DND-41 (cell line): Measurements from ENCODE around the gene DYNC1H1.

Source experiments
- ATAC-seq: fragments of 200-7000 bp; cut with Tn5 transposase; 3 replicates; pipeline ENCODE4 v1.9.1; 2021; ENCODE audit warnings: low read depth; ENCODE audit not compliant: insufficient read depth
- DNase-seq: peaks from one replicate; pipeline ENCODE4 v3.0.0-alpha.2; 2020
- H2AFZ ChIP-seq: 2 replicates; pipeline ENCODE4 v1.6.0; 2012; ENCODE audit warnings: low read depth, low read length
- H3K27ac ChIP-seq: 2 replicates; pipeline ENCODE4 v1.5.1; 2012; ENCODE audit warnings: low read length, inconsistent platforms
- H3K27me3 ChIP-seq: fragments of 200-600 bp; sonication (generic); 2 replicates; pipeline ENCODE4 v1.6.0; 2012; ENCODE audit warnings: low read length, mild to moderate bottlenecking, inconsistent platforms; ENCODE audit not compliant: insufficient read depth, poor library complexity
- H3K36me3 ChIP-seq: 2 replicates; pipeline ENCODE4 v1.5.1; 2012; ENCODE audit warnings: low read length, inconsistent platforms; ENCODE audit not compliant: insufficient read depth
- H3K4me1 ChIP-seq: 2 replicates; pipeline ENCODE4 v1.5.1; 2012; ENCODE audit warnings: mild to moderate bottlenecking, low read length; ENCODE audit not compliant: insufficient read depth
- H3K4me2 ChIP-seq: 2 replicates; pipeline ENCODE4 v1.6.0; 2012; ENCODE audit warnings: mild to moderate bottlenecking, moderate library complexity, low read length, inconsistent platforms; ENCODE audit not compliant: insufficient read depth
- H3K4me3 ChIP-seq, 2 experiments: fragments of 200-600 bp in 1 of 2; shearing (Covaris generic) in 1 of 2; 2 replicates each; pipeline ENCODE4 v1.5.1; 2012 to 2016; ENCODE audit warnings: inconsistent platforms in 2 of 2, low read length in 2 of 2, mild to moderate bottlenecking in 2 of 2, low read depth in 1 of 2, moderate library complexity in 1 of 2
- H3K79me2 ChIP-seq: 2 replicates; pipeline ENCODE4 v1.6.0; 2012; ENCODE audit warnings: low read length, inconsistent platforms; ENCODE audit not compliant: insufficient read depth
- H3K9ac ChIP-seq: 2 replicates; pipeline ENCODE4 v1.6.0; 2012; ENCODE audit warnings: low read depth, mild to moderate bottlenecking, inconsistent platforms, low read length, moderate library complexity
- H3K9me3 ChIP-seq: 2 replicates; pipeline ENCODE4 v1.5.1; 2012; ENCODE audit warnings: low read length, moderate library complexity, mild to moderate bottlenecking, inconsistent platforms; ENCODE audit not compliant: insufficient read depth, severe bottlenecking
- H4K20me1 ChIP-seq: 2 replicates; pipeline ENCODE4 v1.6.0; 2012; ENCODE audit warnings: low read length; ENCODE audit not compliant: insufficient read depth
- EZH2 ChIP-seq: IDR thresholded peaks from 3 replicates; pipeline ENCODE4 v1.6.1; 2012; ENCODE audit warnings: borderline replicate concordance, low read depth, mild to moderate bottlenecking, moderate library complexity, low read length, inconsistent platforms; ENCODE audit not compliant: severe bottlenecking
- TF ChIP-seq, protein P1 (sequence below): IDR thresholded peaks from 2 replicates; pipeline ENCODE4 v1.5.1; 2012; ENCODE audit warnings: borderline replicate concordance, low read length, moderate library complexity, mild to moderate bottlenecking; ENCODE audit not compliant: poor library complexity, severe bottlenecking; ENCODE audit errors: extremely low read depth

DYNC1H1 gene

DNA sequence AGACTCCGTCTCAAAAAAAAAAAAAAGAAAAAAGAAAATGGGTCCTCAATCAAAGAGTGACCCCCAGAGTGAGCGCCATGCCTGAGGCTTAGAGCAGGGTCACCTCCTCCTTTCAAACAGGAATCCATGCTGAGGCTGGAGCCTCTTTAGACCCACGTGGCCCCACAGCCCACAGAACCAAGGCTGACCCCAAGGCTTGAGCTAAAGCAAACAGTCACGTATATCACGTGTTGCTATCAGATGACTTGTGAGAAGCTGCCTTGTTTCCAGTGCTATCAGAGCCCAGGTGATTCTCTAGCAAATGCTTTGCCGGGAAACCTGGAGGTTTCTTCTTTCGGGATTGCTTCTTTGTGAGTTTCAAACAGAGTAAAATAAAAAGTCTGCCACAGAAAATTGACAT lies 31.7 kb upstream of the DYNC1H1 start:
- Histone ChIP-seq H3K27me3 (no peaks in the 10 kb centered on the region), H2AFZ (no peak overlapping the region), H3K4me2 (no peak overlapping the region), H3K9me3 (no peaks in the 10 kb centered on the region), H3K4me3 (no peak overlapping the region), H3K79me2 (no peaks in the 10 kb centered on the region), H4K20me1 (no peaks in the 10 kb centered on the region), H3K9ac (no peak overlapping the region), H3K36me3 (no peaks in the 10 kb centered on the region; the same call in 1 of the 2 replicates), H3K27ac (no peak overlapping the region), H3K4me1 (no peaks in the 10 kb centered on the region)
- DNase-seq, result no peak
- no peak for TF ChIP-seq EZH2
- TF ChIP-seq, protein P1, sequence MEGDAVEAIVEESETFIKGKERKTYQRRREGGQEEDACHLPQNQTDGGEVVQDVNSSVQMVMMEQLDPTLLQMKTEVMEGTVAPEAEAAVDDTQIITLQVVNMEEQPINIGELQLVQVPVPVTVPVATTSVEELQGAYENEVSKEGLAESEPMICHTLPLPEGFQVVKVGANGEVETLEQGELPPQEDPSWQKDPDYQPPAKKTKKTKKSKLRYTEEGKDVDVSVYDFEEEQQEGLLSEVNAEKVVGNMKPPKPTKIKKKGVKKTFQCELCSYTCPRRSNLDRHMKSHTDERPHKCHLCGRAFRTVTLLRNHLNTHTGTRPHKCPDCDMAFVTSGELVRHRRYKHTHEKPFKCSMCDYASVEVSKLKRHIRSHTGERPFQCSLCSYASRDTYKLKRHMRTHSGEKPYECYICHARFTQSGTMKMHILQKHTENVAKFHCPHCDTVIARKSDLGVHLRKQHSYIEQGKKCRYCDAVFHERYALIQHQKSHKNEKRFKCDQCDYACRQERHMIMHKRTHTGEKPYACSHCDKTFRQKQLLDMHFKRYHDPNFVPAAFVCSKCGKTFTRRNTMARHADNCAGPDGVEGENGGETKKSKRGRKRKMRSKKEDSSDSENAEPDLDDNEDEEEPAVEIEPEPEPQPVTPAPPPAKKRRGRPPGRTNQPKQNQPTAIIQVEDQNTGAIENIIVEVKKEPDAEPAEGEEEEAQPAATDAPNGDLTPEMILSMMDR, result no peak
- ATAC-seq, result no peak

DNA sequence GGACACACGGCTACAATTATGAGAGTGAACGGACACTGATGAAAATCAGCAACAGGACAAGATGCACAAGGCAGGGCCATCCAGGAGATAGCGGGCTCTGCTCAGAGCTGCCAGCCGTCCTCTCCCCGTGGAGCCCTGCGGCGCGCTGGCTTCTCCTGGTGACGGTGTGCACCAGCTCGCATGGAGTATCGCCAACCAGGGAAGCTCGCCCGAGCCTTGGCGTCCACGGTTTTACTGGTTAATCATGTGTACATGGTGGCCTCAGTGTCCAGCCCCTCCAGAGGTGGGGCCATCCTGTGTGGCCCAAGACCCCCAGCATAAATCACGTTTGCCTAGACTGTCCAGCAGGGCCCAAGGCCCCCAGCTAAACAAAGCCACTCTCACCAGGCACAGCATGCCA lies 31.2 kb upstream of the DYNC1H1 start:
- no peak overlapping the region for H2AFZ ChIP-seq
- H3K9me3 ChIP-seq, result no peaks in the 10 kb centered on the region
- no peak overlapping the region for H3K4me3 ChIP-seq

GRCh38 chr14:101934601-101935150 lies 29.7 kb upstream of the DYNC1H1 start:
- Histone ChIP-seq H4K20me1 (no peaks in the 10 kb centered on the region), H3K27me3 (no peaks in the 10 kb centered on the region), H3K9ac (no peak overlapping the region), H3K79me2 (no peaks in the 10 kb centered on the region), H3K36me3 (no peaks in the 10 kb centered on the region), H3K4me2 (no peak overlapping the region), H3K27ac (no peak overlapping the region), H2AFZ (no peak overlapping the region), H3K9me3 (no peaks in the 10 kb centered on the region), H3K4me1 (no peaks in the 10 kb centered on the region), H3K4me3 (no peak overlapping the region)
- TF ChIP-seq, protein P1, result no peak
- no peak for TF ChIP-seq EZH2
- no peak for ATAC-seq
- DNase-seq, result no peak

More for the DNA sequence above, 31.2 kb upstream of the DYNC1H1 start:
- Histone ChIP-seq H4K20me1 (no peaks in the 10 kb centered on the region), H3K4me1 (no peaks in the 10 kb centered on the region), H3K27me3 (no peaks in the 10 kb centered on the region), H3K4me2 (no peak overlapping the region), H3K27ac (no peak overlapping the region), H3K79me2 (no peaks in the 10 kb centered on the region), H3K36me3 (no peaks in the 10 kb centered on the region; the same call in 1 of the 2 replicates), H3K9ac (no peak overlapping the region)
- TF ChIP-seq EZH2, result no peak
- TF ChIP-seq, protein P1, result no peak
- ATAC-seq (no peak), DNase-seq (no peak)
